HEK293 (cell line): ENCODE measurements around the gene BCR.
A peak's percentile ranks its signal among the peaks of the same experiment; 100 is the strongest.

Experiments used
- CTCF ChIA-PET: fragments of 350-600 bp; formaldehyde crosslinking; extraction: SDS; loops from one replicate; lab custom pipeline; 2021; ENCODE audit warnings: antibody characterized with exemption; lab: Yijun Ruan, JAX
- POLR2A ChIA-PET: fragments of 300-600 bp; formaldehyde crosslinking; extraction: SDS; loops from one replicate; lab custom pipeline; 2020; ENCODE audit warnings: antibody characterized with exemption, inconsistent platforms; lab: Yijun Ruan, JAX
- H3K27ac ChIP-seq: fragments of 200-500 bp; sonication (Bioruptor generic); 2 replicates; pipeline ENCODE4 v1.5.1; 2014; ENCODE audit warnings: low read depth, low read length, control low read depth, inconsistent platforms; ENCODE audit errors: extremely low read depth
- H3K36me3 ChIP-seq, 2 experiments: fragments of 200-500 bp in 1 of 2; sonication (Bioruptor generic) in 1 of 2; 1 replicate in 1 of 2; 2 replicates in 1 of 2; pipeline ENCODE4 v1.5.1; 2014 to 2017; ENCODE audit warnings: inconsistent platforms in 2 of 2, low read length in 2 of 2; ENCODE audit not compliant: control insufficient read depth in 2 of 2, insufficient read depth in 1 of 2
- H3K4me1 ChIP-seq: fragments of 200-500 bp; sonication (Bioruptor generic); 2 replicates; pipeline ENCODE4 v1.5.1; 2014; ENCODE audit warnings: mild to moderate bottlenecking, low read length, inconsistent platforms; ENCODE audit not compliant: control insufficient read depth, insufficient read depth
- H3K4me3 ChIP-seq: 2 replicates; pipeline ENCODE4 v1.5.1; 2011; ENCODE audit warnings: low read depth, mild to moderate bottlenecking, control low read depth, low read length, moderate library complexity
- H3K9me3 ChIP-seq: fragments of 200-500 bp; sonication (Bioruptor generic); 2 replicates; pipeline ENCODE4 v1.5.1; 2014; ENCODE audit warnings: low read depth, low read length, inconsistent platforms; ENCODE audit not compliant: control insufficient read depth, insufficient read depth
- ZFP37 ChIP-seq: fragments of 450-650 bp; formaldehyde crosslinking; IDR thresholded peaks from 2 replicates; pipeline ENCODE4 v1.5.1; 2016; ENCODE audit warnings: missing biosample characterization, missing genetic modification characterization
- ZNF174 ChIP-seq: fragments of 450-650 bp; formaldehyde crosslinking; IDR thresholded peaks from 2 replicates; pipeline ENCODE4 v1.5.0; 2017; ENCODE audit warnings: missing biosample characterization, mild to moderate bottlenecking, missing genetic modification characterization
- ZNF23 ChIP-seq: fragments of 450-650 bp; formaldehyde crosslinking; IDR thresholded peaks from 2 replicates; pipeline ENCODE4 v1.5.1; 2016; ENCODE audit warnings: missing biosample characterization, missing genetic modification characterization, borderline replicate concordance
- ZNF354C ChIP-seq: fragments of 450-650 bp; formaldehyde crosslinking; IDR thresholded peaks from 2 replicates; pipeline ENCODE4 v1.5.1; 2016; ENCODE audit warnings: missing biosample characterization, missing genetic modification characterization, low read depth, borderline replicate concordance
- ZNF394 ChIP-seq: fragments of 450-650 bp; formaldehyde crosslinking; IDR thresholded peaks from 2 replicates; pipeline ENCODE4 v1.5.1; 2016; ENCODE audit warnings: missing biosample characterization, missing genetic modification characterization, mild to moderate bottlenecking, moderate library complexity, borderline replicate concordance
- ZNF510 ChIP-seq: fragments of 450-650 bp; formaldehyde crosslinking; IDR thresholded peaks from 2 replicates; pipeline ENCODE4 v1.5.1; 2018; ENCODE audit warnings: mild to moderate bottlenecking, missing genetic modification characterization, missing biosample characterization; ENCODE audit not compliant: insufficient replicate concordance
- ZNF548 ChIP-seq: fragments of 450-650 bp; formaldehyde crosslinking; IDR thresholded peaks from 2 replicates; pipeline ENCODE4 v1.5.1; 2016; ENCODE audit warnings: missing biosample characterization, missing genetic modification characterization
- ZNF600 ChIP-seq: fragments of 450-650 bp; formaldehyde crosslinking; IDR thresholded peaks from 2 replicates; pipeline ENCODE4 v1.5.1; 2016; ENCODE audit warnings: missing biosample characterization, missing genetic modification characterization
- ZNF610 ChIP-seq: fragments of 450-650 bp; formaldehyde crosslinking; IDR thresholded peaks from 2 replicates; pipeline ENCODE4 v1.5.1; 2016; ENCODE audit warnings: missing biosample characterization, missing genetic modification characterization, borderline replicate concordance
- ZNF660 ChIP-seq: fragments of 450-650 bp; IDR thresholded peaks from 2 replicates; pipeline ENCODE4 v1.5.1; 2018; ENCODE audit warnings: missing biosample characterization, mild to moderate bottlenecking, missing genetic modification characterization
- TF ChIP-seq, protein P1 (sequence below): fragments of 450-650 bp; formaldehyde crosslinking; optimal IDR thresholded peaks from 2 replicates; pipeline ENCODE3; 2016; ENCODE audit warnings: missing biosample characterization, mild to moderate bottlenecking, missing genetic modification characterization
- TF ChIP-seq, protein P2 (sequence below): fragments of 450-650 bp; formaldehyde crosslinking; IDR thresholded peaks from 2 replicates; pipeline ENCODE4 v1.5.1; 2016; ENCODE audit warnings: missing biosample characterization, missing genetic modification characterization

Gene BCR

GRCh38 chr22:23285734-23286133 is 105.4 kb downstream of the BCR start:
- H3K4me1 ChIP-seq = no peaks in the 10 kb centered on the region
- H3K27ac ChIP-seq = no peak overlapping the region
- peaks cover under 1 to 90% of the 10 kb centered on the region in 2 experiments; a peak in 2 of 3 replicates for H3K36me3 ChIP-seq
- H3K4me3 ChIP-seq = no peak overlapping the region
- ChIA-PET POLR2A (no interaction called here), CTCF (interaction anchor here (8.4 kb wide), 1 partner anchor 110 kb away, joined by 207 read pairs; the partner anchor contains the start of gene BCR)
- H3K9me3 ChIP-seq = no peaks in the 10 kb centered on the region
- no peak for TF ChIP-seq ZNF548 (tag by site-specific recombination)
- TF ChIP-seq ZNF23 (tag by site-specific recombination) = no peak
- no peak for TF ChIP-seq ZNF660
- no peak for TF ChIP-seq ZNF354C (tag by site-specific recombination)
- no peak for TF ChIP-seq ZNF174 (tag by site-specific recombination)
- TF ChIP-seq, protein P1, sequence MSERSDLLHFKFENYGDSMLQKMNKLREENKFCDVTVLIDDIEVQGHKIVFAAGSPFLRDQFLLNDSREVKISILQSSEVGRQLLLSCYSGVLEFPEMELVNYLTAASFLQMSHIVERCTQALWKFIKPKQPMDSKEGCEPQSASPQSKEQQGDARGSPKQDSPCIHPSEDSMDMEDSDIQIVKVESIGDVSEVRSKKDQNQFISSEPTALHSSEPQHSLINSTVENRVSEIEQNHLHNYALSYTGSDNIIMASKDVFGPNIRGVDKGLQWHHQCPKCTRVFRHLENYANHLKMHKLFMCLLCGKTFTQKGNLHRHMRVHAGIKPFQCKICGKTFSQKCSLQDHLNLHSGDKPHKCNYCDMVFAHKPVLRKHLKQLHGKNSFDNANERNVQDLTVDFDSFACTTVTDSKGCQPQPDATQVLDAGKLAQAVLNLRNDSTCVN (tag by site-specific recombination) = no peak

- TF ChIP-seq ZFP37 (tag by site-specific recombination) (no peak), ZNF510 (tag by site-specific recombination) (no peak), ZNF610 (tag by site-specific recombination) (no peak)
- H3K27ac ChIP-seq = no peak overlapping the region
- H3K9me3 ChIP-seq = no peaks in the 10 kb centered on the region
- ChIA-PET CTCF (interaction anchor here (8.4 kb wide), 1 partner anchor 111 kb away, joined by 207 read pairs; the partner anchor contains the start of gene BCR), POLR2A (no interaction called here)
- no peak overlapping the region for H3K4me3 ChIP-seq
- peaks cover 6 to 92% of the 10 kb centered on the region in 2 experiments; a peak in 2 of 3 replicates for H3K36me3 ChIP-seq
- H3K4me1 ChIP-seq = no peaks in the 10 kb centered on the region
These were observed 106.0 kb downstream of the BCR start for GRCh38 chr22:23286296-23286695.

- ChIA-PET CTCF (interaction anchor here (1.3 to 8.4 kb wide), 2 partner anchors 105 to 112 kb away, joined by 3 to 207 read pairs; partner anchors contain the start of gene BCR), POLR2A (no interaction called here)
- Histone ChIP-seq H3K36me3 (peaks cover 6 to 97% of the 10 kb centered on the region in 2 experiments; a peak in 2 of 3 replicates), H3K4me3 (no peak overlapping the region), H3K9me3 (no peaks in the 10 kb centered on the region), H3K27ac (no peak overlapping the region), H3K4me1 (no peaks in the 10 kb centered on the region)
- TF ChIP-seq ZNF510 (tag by site-specific recombination) = no peak
- peak; percentile 43; the same call in 1 of the 2 replicates for TF ChIP-seq ZNF600 (tag by site-specific recombination)
- TF ChIP-seq ZNF610 (tag by site-specific recombination) = no peak
- no peak for TF ChIP-seq ZNF394 (tag by site-specific recombination)
These were observed 107.1 kb downstream of the BCR start for GRCh38 chr22:23287136-23288095.

DNA sequence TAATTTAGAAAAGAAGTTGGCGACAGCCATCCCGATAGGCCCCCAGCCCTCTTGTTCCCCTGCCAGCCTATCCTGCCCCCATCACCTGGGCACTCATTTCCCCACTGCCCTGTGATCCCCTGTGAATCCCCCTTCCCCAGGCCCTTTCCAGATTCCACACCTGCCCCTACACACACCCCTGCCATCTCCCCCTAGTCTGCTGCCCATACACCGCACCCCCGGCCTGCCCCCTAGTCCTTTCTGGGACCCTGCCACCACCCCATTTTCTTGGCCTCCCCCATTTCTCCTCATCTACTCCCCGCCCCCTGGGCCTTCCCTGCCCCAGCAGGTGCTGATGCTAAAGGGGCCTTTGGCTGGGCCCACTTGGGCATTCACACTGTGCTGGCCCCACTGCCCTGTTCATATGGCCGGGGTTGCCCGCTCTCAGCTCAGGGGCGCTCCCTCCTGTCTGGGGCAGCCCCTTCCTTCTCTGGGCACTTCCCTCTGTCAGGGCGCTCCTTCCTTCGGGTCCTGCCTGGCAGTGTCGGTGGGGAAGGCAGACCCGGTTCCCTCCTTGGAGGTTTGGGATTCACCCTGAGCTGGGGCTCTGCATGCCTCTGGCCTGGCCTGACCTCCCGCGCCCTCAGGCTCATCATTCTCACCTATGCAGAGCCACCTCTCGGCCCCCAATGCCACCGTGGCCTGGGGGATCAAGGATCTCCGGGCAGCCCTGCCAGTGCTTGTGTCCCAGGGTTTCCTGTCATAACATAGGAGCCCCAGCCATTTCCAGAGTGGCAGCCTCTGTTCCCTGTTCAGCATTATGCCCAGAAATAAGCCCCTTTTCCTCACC is 108.2 kb downstream of the BCR start:
- peaks cover 10 to 97% of the 10 kb centered on the region in 2 experiments; a peak in 2 of 3 replicates for H3K36me3 ChIP-seq
- TF ChIP-seq, protein P2, sequence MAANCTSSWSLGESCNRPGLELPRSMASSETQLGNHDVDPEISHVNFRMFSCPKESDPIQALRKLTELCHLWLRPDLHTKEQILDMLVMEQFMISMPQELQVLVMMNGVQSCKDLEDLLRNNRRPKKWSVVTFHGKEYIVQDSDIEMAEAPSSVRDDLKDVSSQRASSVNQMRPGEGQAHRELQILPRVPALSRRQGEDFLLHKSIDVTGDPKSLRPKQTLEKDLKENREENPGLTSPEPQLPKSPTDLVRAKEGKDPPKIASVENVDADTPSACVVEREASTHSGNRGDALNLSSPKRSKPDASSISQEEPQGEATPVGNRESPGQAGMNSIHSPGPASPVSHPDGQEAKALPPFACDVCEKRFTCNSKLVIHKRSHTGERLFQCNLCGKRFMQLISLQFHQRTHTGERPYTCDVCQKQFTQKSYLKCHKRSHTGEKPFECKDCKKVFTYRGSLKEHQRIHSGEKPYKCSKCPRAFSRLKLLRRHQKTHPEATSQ (tag by site-specific recombination) = no peak
- no peaks in the 10 kb centered on the region for H3K9me3 ChIP-seq
- H3K4me1 ChIP-seq = no peaks in the 10 kb centered on the region
- H3K4me3 ChIP-seq = no peak overlapping the region
- POLR2A ChIA-PET = no interaction called here
- CTCF ChIA-PET = interaction anchor here (0.6 to 8.4 kb wide), 3 partner anchors 106 to 113 kb away, joined by 3 to 207 read pairs (median 3); partner anchors contain the start of gene BCR
- no peak overlapping the region for H3K27ac ChIP-seq
